ENCODE measurements around the gene VPS37C. TPM values are rescaled to one million over a fixed set of nuclear protein-coding genes. Genes with fewer than 3 reads are reported as not detected.

Gene VPS37C
- total RNA-seq, 1 donor from 2014 or later: 9.9 TPM

DNA sequence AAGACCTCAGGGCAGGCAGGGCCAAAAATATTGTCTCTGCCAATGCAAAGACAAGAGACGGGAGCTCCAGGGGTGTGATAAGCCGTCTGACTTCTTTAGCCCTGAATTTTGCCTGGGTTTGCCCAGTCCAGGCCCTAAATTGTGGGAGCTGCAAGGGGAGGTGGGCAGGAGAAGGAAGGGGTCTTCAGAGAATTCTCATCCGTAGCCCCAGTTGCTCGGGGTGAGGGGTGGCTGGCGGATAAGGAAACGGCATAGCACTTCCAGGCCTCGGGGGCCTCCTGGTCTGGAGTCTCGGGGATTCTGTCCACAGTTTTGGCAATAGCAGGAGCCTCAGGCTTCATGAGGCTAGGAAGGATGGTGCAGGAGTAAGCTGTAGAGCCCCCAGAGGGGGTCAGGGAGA is 51.6 kb downstream of the VPS37C start:
- Mint-ChIP-seq H3K4me1 (peaks cover 2% of the 10 kb centered on the region), H3K36me3 (no peaks in the 10 kb centered on the region), H3K27ac (peak overlapping the region; percentile 43), H3K27me3 (ENCODE audit: insufficient read depth, low read depth) (peaks cover 10% of the 10 kb centered on the region), H3K4me3 (no peak overlapping the region), H3K9me3 (no peaks in the 10 kb centered on the region)
- Histone ChIP-seq H3K27me3 (no peaks in the 10 kb centered on the region), H3K4me3 (no peak overlapping the region), H4K20me1 (ENCODE audit: low read depth) (no peaks in the 10 kb centered on the region), H2AFZ (replicated peaks) (no peak overlapping the region), H3K27ac (no peak overlapping the region), H3K9ac (no peak overlapping the region), H3K36me3 (no peaks in the 10 kb centered on the region), H3K4me1 (no peaks in the 10 kb centered on the region), H3K79me2 (ENCODE audit: low read depth) (no peaks in the 10 kb centered on the region), H3K9me3 (ENCODE audit: low read depth) (no peaks in the 10 kb centered on the region), H3K4me2 (no peak overlapping the region), H3F3A (ENCODE audit: low read depth) (no peaks in the 10 kb centered on the region)
- no peak for DNase-seq (ENCODE audit: low spot score)
- TF ChIP-seq, protein P1, sequence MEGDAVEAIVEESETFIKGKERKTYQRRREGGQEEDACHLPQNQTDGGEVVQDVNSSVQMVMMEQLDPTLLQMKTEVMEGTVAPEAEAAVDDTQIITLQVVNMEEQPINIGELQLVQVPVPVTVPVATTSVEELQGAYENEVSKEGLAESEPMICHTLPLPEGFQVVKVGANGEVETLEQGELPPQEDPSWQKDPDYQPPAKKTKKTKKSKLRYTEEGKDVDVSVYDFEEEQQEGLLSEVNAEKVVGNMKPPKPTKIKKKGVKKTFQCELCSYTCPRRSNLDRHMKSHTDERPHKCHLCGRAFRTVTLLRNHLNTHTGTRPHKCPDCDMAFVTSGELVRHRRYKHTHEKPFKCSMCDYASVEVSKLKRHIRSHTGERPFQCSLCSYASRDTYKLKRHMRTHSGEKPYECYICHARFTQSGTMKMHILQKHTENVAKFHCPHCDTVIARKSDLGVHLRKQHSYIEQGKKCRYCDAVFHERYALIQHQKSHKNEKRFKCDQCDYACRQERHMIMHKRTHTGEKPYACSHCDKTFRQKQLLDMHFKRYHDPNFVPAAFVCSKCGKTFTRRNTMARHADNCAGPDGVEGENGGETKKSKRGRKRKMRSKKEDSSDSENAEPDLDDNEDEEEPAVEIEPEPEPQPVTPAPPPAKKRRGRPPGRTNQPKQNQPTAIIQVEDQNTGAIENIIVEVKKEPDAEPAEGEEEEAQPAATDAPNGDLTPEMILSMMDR (IDR thresholded peaks at IDR 0.05): no peak
- TF ChIP-seq EZH2 (IDR thresholded peaks at IDR 0.05) (no peak), EZH2phosphoT487 (IDR thresholded peaks at IDR 0.05) (no peak)

DNA sequence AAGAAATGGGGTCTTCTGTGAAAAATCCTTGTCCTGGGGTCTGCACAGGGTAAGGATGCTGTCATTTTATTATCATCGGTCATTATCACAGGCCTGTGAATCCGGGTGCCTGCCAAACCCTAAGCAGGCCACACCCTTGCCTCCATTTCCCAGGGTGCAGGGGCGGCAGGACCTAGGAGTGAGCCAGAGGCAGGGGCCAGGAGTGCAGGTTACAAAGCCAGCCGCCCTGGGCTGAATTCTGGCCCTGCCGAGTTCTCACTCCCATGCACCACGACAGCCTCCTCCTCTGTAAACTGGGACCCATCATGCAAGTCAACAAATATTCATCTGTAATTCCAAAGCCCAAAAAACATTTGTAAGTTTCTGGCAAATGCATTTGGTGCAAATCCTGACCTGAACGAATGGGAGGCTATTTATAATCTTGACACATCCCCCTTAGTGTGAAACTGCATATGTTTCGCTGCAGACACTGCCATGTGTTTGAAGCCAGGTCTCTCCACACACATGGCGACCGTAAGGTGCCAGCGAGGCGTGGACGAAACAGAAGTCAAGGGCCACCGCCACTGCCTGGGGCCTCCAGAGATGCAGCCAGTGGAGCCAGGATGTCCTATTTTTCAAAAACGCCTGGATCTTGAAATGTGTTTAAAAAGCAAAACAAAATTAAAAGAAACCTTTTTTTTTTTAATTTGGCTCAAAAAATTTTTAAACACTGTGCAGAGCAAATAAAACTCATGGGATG is 52.2 kb downstream of the VPS37C start:
- no peak overlapping the region for H3K4me2 ChIP-seq
- Mint-ChIP-seq H3K27me3 (ENCODE audit: insufficient read depth, low read depth) (peaks cover 10% of the 10 kb centered on the region), H3K27ac (no peak overlapping the region), H3K9me3 (no peaks in the 10 kb centered on the region), H3K36me3 (no peaks in the 10 kb centered on the region), H3K4me3 (no peak overlapping the region), H3K4me1 (peaks cover 2% of the 10 kb centered on the region)
- H4K20me1 ChIP-seq (ENCODE audit: low read depth): no peaks in the 10 kb centered on the region
- H3K4me3 ChIP-seq: no peak overlapping the region
- no peak overlapping the region for H2AFZ ChIP-seq (replicated peaks)
- no peaks in the 10 kb centered on the region for H3K4me1 ChIP-seq
- H3F3A ChIP-seq (ENCODE audit: low read depth): no peaks in the 10 kb centered on the region
- no peak for DNase-seq (ENCODE audit: low spot score)
- no peaks in the 10 kb centered on the region for H3K27me3 ChIP-seq
- H3K9ac ChIP-seq: no peak overlapping the region
- TF ChIP-seq EZH2 (IDR thresholded peaks at IDR 0.05): no peak
- TF ChIP-seq EZH2phosphoT487 (IDR thresholded peaks at IDR 0.05): no peak
- TF ChIP-seq, protein P1 (IDR thresholded peaks at IDR 0.05): no peak
- H3K27ac ChIP-seq: no peak overlapping the region
- H3K9me3 ChIP-seq (ENCODE audit: low read depth): no peaks in the 10 kb centered on the region
- H3K36me3 ChIP-seq: no peaks in the 10 kb centered on the region
- H3K79me2 ChIP-seq (ENCODE audit: low read depth): no peaks in the 10 kb centered on the region

DNA sequence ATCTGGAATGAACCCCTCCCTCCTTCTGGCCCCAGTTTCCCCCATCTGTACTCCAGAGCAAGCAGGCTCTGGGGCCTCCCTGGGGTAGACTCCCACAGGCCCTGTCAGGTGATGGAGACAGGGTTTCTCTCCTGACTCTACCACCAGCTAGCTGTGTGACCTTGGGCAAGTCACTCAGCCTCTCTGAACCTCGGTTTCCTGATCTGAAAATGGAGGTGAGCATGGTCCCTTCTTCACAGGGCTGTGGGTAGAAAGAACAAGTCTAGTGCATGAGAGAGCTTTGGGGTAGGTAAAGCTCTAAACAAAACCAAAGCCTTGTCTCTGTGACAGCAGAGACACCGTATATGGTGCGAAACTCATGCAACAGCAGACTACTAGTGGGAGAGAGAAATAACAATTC is 53.3 kb downstream of the VPS37C start:
- Mint-ChIP-seq H3K27me3 (ENCODE audit: insufficient read depth, low read depth) (peaks cover 10% of the 10 kb centered on the region), H3K27ac (no peak overlapping the region), H3K4me1 (peaks cover 2% of the 10 kb centered on the region), H3K9me3 (no peaks in the 10 kb centered on the region), H3K4me3 (no peak overlapping the region), H3K36me3 (no peaks in the 10 kb centered on the region)
- no peak overlapping the region for H3K4me2 ChIP-seq
- H3K4me3 ChIP-seq: no peak overlapping the region
- H3K79me2 ChIP-seq (ENCODE audit: low read depth): no peaks in the 10 kb centered on the region
- TF ChIP-seq EZH2phosphoT487 (IDR thresholded peaks at IDR 0.05) (no peak), EZH2 (IDR thresholded peaks at IDR 0.05) (no peak)
- TF ChIP-seq, protein P1 (IDR thresholded peaks at IDR 0.05): no peak
- H2AFZ ChIP-seq (replicated peaks): no peak overlapping the region
- H3K9me3 ChIP-seq (ENCODE audit: low read depth): no peaks in the 10 kb centered on the region
- no peaks in the 10 kb centered on the region for H3K27me3 ChIP-seq
- H4K20me1 ChIP-seq (ENCODE audit: low read depth): no peaks in the 10 kb centered on the region
- H3K27ac ChIP-seq: no peak overlapping the region
- no peak for DNase-seq (ENCODE audit: low spot score)
- no peaks in the 10 kb centered on the region for H3K4me1 ChIP-seq
- no peak overlapping the region for H3K9ac ChIP-seq
- H3K36me3 ChIP-seq: no peaks in the 10 kb centered on the region
- H3F3A ChIP-seq (ENCODE audit: low read depth): no peaks in the 10 kb centered on the region
